ENCODE measurements around the gene SYT1. TPM values are rescaled to one million over a fixed set of nuclear protein-coding genes. Genes with fewer than 3 reads are reported as not detected.

The SYT1 gene
- total and polyA plus RNA-seq, 2 of the 8 experiments (the other 6 are each of a cell fraction or from before 2014, with no cell fraction given) = 11.0 to 34.6 TPM

GRCh38 chr12:79250186-79250585, 385.6 kb downstream of the SYT1 start:
- FAIRE-seq = no peak
- H2BK15ac ChIP-seq (ENCODE audit: low read length) = no peak overlapping the region
- H3K36me3 ChIP-seq (ENCODE audit: control insufficient read depth in 2 of 4, insufficient read depth in 4 of 4, low read length in 3 of 4) = peaks cover 0 to 3% (median 0%) of the 10 kb centered on the region in 4 experiments; a peak in 2 of 8 replicates
- peaks cover 0 to 8% (median 0%) of the 10 kb centered on the region in 4 experiments; a peak in 1 of 7 replicates for H3K4me1 ChIP-seq (replicated peaks in 1 of 4; ENCODE audit: control insufficient read depth in 3 of 4, insufficient read depth in 4 of 4, low read length in 3 of 4)
- H3K79me2 ChIP-seq (ENCODE audit: control insufficient read depth in 1 of 2, insufficient read depth in 2 of 2, low read length in 2 of 2) = no peaks in the 10 kb centered on the region
- H4K8ac ChIP-seq (ENCODE audit: extremely low read depth, insufficient read depth, low read length) = no peak overlapping the region
- ChIA-PET POLR2A (ENCODE audit: partially characterized antibody) (no interaction called here), CTCF (ENCODE audit: partially characterized antibody) (interaction anchor here (1.5 kb wide), 1 partner anchor 17 kb away, joined by 3 read pairs; no protein-coding TSS in a partner anchor)
- no peak overlapping the region for H3K27ac ChIP-seq (ENCODE audit: low read depth, low read length)
- H3K14ac ChIP-seq (ENCODE audit: insufficient read length) = no peak overlapping the region
- 89% methylated on average over 4 of the region's 4 CpGs; no CpG with 5 or more reads in 1 of the 2 experiments for WGBS, 2 experiments (ENCODE audit: extremely low coverage in 1 of 2, insufficient coverage in 1 of 2, insufficient read length in 1 of 2, insufficient replicate concordance in 2 of 2, low coverage in 1 of 2, low lambda C conversion rate in 2 of 2, missing lambda C conversion rate in 1 of 2)
- no peaks in the 10 kb centered on the region for H3K23me2 ChIP-seq (ENCODE audit: low read depth, low read length)
- H4K5ac ChIP-seq (ENCODE audit: insufficient read length, low read depth, low read length) = no peak overlapping the region
- no peaks in the 10 kb centered on the region for H3K79me1 ChIP-seq (ENCODE audit: low read depth, low read length)
- no peaks in the 10 kb centered on the region for H4K20me1 ChIP-seq (replicated peaks in 1 of 2; ENCODE audit: control insufficient read depth in 1 of 2, insufficient read depth in 2 of 2, low read length in 2 of 2)
- no peak overlapping the region for H2AFZ ChIP-seq (ENCODE audit: low read length)
- DNase-seq (ENCODE audit: low read depth in 1 of 2, low spot score in 2 of 2) = no peak
- no peak overlapping the region for H2BK12ac ChIP-seq (ENCODE audit: low read depth, low read length)
- no peak overlapping the region for H3K4ac ChIP-seq (replicated peaks; ENCODE audit: insufficient read length, low read depth, low read length)
- H3K56ac ChIP-seq (replicated peaks; ENCODE audit: insufficient read length, low read depth, low read length) = no peak overlapping the region
- no peaks in the 10 kb centered on the region for H3K27me3 ChIP-seq (replicated peaks in 1 of 4; ENCODE audit: control insufficient read depth in 3 of 4, extremely low read depth in 1 of 4, insufficient read depth in 3 of 4, low read length in 3 of 4)
- H3K23ac ChIP-seq (ENCODE audit: insufficient read length) = no peak overlapping the region
- no peak overlapping the region for H3K4me3 ChIP-seq (ENCODE audit: extremely low read depth in 1 of 4, insufficient read depth in 2 of 4, low read depth in 3 of 4, low read length in 4 of 4)
- no peak overlapping the region for H2AK5ac ChIP-seq (ENCODE audit: low read depth, low read length)
- H2BK5ac ChIP-seq (ENCODE audit: low read depth, low read length) = no peak overlapping the region
- no peak overlapping the region for H3K4me2 ChIP-seq (ENCODE audit: insufficient read depth in 1 of 2, low read depth in 2 of 2, low read length in 2 of 2)
- no peak overlapping the region for H4K91ac ChIP-seq (replicated peaks; ENCODE audit: insufficient read length, low read length)
- no peak overlapping the region for H3K9ac ChIP-seq (replicated peaks in 1 of 4; ENCODE audit: extremely low read depth in 1 of 4, low read depth in 3 of 4, low read length in 3 of 4)
- no peak overlapping the region for H3K18ac ChIP-seq (ENCODE audit: extremely low read depth, low read length)
- no peak overlapping the region for H2BK120ac ChIP-seq (replicated peaks; ENCODE audit: low read depth, low read length)
- H2BK20ac ChIP-seq (ENCODE audit: low read length) = no peak overlapping the region
- H3K9me3 ChIP-seq (ENCODE audit: insufficient read depth in 2 of 2, low read depth in 1 of 2, low read length in 1 of 2) = no peaks in the 10 kb centered on the region; a peak in 1 of 4 replicates

All from H1 (cell line).